Activated CD8-positive, alpha-beta T cell treated with anti-CD3 and anti-CD28 coated beads, Interleukin-2, amount 10 ng/mL, durations not matched to agents 7 days and 5 days (primary cell): ENCODE data around the gene TMEM52B. TPM values are rescaled to one million over a fixed set of nuclear protein-coding genes. Genes with fewer than 3 reads are reported as not detected.

Experiments
- ATAC-seq: fragments of 150-1000 bp; cut with Tn5 transposase; one replicate; pipeline ENCODE4 v1.10.0; 2021; ENCODE audit warnings: moderate library complexity
- CTCF ChIA-PET: fragments of 350-600 bp; sonication (Branson Sonifier 250); formaldehyde crosslinking; loops from one replicate; lab custom pipeline; 2021; ENCODE audit warnings: antibody characterized with exemption; lab: Charles Lee
- POLR2A ChIA-PET: fragments of 350-600 bp; sonication (Branson Sonifier 250); formaldehyde crosslinking; loops from one replicate; lab custom pipeline; 2021; ENCODE audit warnings: antibody characterized with exemption; lab: Charles Lee
- DNase-seq: peaks from one replicate; pipeline ENCODE4 v3.0.0-alpha.2; 2020
- H3K27ac Mint-ChIP-seq: one replicate; pipeline ENCODE4 v1.8.0; 2021; ENCODE audit warnings: mild to moderate bottlenecking, mixed read lengths
- H3K27me3 Mint-ChIP-seq: one replicate; pipeline ENCODE4 v1.8.0; 2021; ENCODE audit warnings: low read depth, mixed read lengths
- H3K36me3 Mint-ChIP-seq: one replicate; pipeline ENCODE4 v1.8.0; 2021; ENCODE audit warnings: low read depth, mixed read lengths
- H3K4me1 Mint-ChIP-seq: one replicate; pipeline ENCODE4 v1.8.0; 2021; ENCODE audit warnings: low read depth, mixed read lengths
- H3K4me3 Mint-ChIP-seq: one replicate; pipeline ENCODE4 v1.8.0; 2021; ENCODE audit warnings: mild to moderate bottlenecking, mixed read lengths
- H3K9me3 Mint-ChIP-seq: one replicate; pipeline ENCODE4 v1.8.0; 2022; ENCODE audit warnings: mixed read lengths; ENCODE audit not compliant: insufficient read depth
- total RNA-seq, 2 experiments: library from RNA; stranded (reverse); gene quantifications; one replicate each; pipeline ENCODE4 v1.2.3, GENCODE V29; 2021

Gene TMEM52B
- not detected for total RNA-seq

GRCh38 chr12:10178821-10179220, at the start of gene TMEM52B:
TMEM52B (plus strand) TSS chr12:10179032; CDS start chr12:10179575, 543 bp downstream.
- Mint-ChIP-seq H3K4me3 (no peak within 1 kb of the TSS), H3K27ac (no peak within 1 kb of the TSS)

GRCh38 chr12:10130042-10130441, 48.8 kb upstream of the TMEM52B start, which contains the start of gene CLEC7A:
CLEC7A (minus strand) TSS chr12:10130199; CDS start chr12:10130082, 117 bp downstream.
- ATAC-seq = no peak
- no peaks in the 10 kb centered on the region for H3K36me3 Mint-ChIP-seq
- POLR2A ChIA-PET = interaction anchor here (0.6 kb wide), 1 partner anchor 57 kb away, joined by 3 read pairs; no protein-coding TSS in a partner anchor
- H3K4me3 Mint-ChIP-seq = no peak within 1 kb of the TSS
- DNase-seq = no peak
- H3K27me3 Mint-ChIP-seq = peaks cover 34% of the 10 kb centered on the region
- H3K9me3 Mint-ChIP-seq = no peaks in the 10 kb centered on the region
- CTCF ChIA-PET = interaction anchor here (1.3 to 1.9 kb wide), 4 partner anchors 10 to 379 kb away, joined by 4 to 13 read pairs (median 5); no protein-coding TSS in a partner anchor
- no peak within 1 kb of the TSS for H3K27ac Mint-ChIP-seq
- peaks cover 7% of the 10 kb centered on the region for H3K4me1 Mint-ChIP-seq

More at GRCh38 chr12:10178821-10179220, at the start of gene TMEM52B:
- Mint-ChIP-seq H3K36me3 (no peaks in the 10 kb centered on the region), H3K9me3 (no peaks in the 10 kb centered on the region), H3K27me3 (peaks cover 30% of the 10 kb centered on the region), H3K4me1 (no peaks in the 10 kb centered on the region)
- DNase-seq = no peak
- POLR2A ChIA-PET = no interaction called here
- ATAC-seq = no peak
- CTCF ChIA-PET = no interaction called here

- no peak overlapping the region for H3K27ac Mint-ChIP-seq
- DNase-seq (no peak), ATAC-seq (no peak)
- H3K4me3 Mint-ChIP-seq = no peak overlapping the region
- peaks cover 31% of the 10 kb centered on the region for H3K27me3 Mint-ChIP-seq
- H3K36me3 Mint-ChIP-seq = no peaks in the 10 kb centered on the region
- no peaks in the 10 kb centered on the region for H3K9me3 Mint-ChIP-seq
- H3K4me1 Mint-ChIP-seq = peaks cover 7% of the 10 kb centered on the region
- ChIA-PET CTCF (interaction anchor here (1.3 to 1.9 kb wide), 4 partner anchors 9 to 380 kb away, joined by 4 to 13 read pairs (median 5); no protein-coding TSS in a partner anchor), POLR2A (no interaction called here)
Observed at GRCh38 chr12:10131111-10131690, 47.6 kb upstream of the TMEM52B start.

GRCh38 chr12:10132850-10133370, 45.9 kb upstream of the TMEM52B start:
- H3K27me3 Mint-ChIP-seq = peaks cover 27% of the 10 kb centered on the region
- no peaks in the 10 kb centered on the region for H3K36me3 Mint-ChIP-seq
- peaks cover 7% of the 10 kb centered on the region for H3K4me1 Mint-ChIP-seq
- H3K9me3 Mint-ChIP-seq = no peaks in the 10 kb centered on the region
- CTCF ChIA-PET = interaction anchor here (0.8 kb wide), 1 partner anchor 319 kb away, joined by 3 read pairs; no protein-coding TSS in a partner anchor
- POLR2A ChIA-PET = no interaction called here
- no peak overlapping the region for H3K27ac Mint-ChIP-seq
- no peak overlapping the region for H3K4me3 Mint-ChIP-seq
- no peak for ATAC-seq
- DNase-seq = no peak

- Mint-ChIP-seq H3K27ac (no peak overlapping the region), H3K4me1 (peaks cover 7% of the 10 kb centered on the region), H3K36me3 (no peaks in the 10 kb centered on the region), H3K27me3 (peaks cover 21% of the 10 kb centered on the region), H3K4me3 (no peak overlapping the region), H3K9me3 (no peaks in the 10 kb centered on the region)
- CTCF ChIA-PET = interaction anchor here (1.0 to 1.6 kb wide), 2 partner anchors 18 to 321 kb away, joined by 3 to 8 read pairs; no protein-coding TSS in a partner anchor
- DNase-seq (no peak), ATAC-seq (no peak)
- POLR2A ChIA-PET = interaction anchor here (0.9 kb wide), 1 partner anchor 12 kb away, joined by 3 read pairs; no protein-coding TSS in a partner anchor
Observed at GRCh38 chr12:10135126-10135525, 43.7 kb upstream of the TMEM52B start.

- Mint-ChIP-seq H3K27ac (no peak overlapping the region), H3K4me1 (peaks cover 3% of the 10 kb centered on the region), H3K36me3 (no peaks in the 10 kb centered on the region), H3K4me3 (no peak overlapping the region), H3K27me3 (peaks cover 14% of the 10 kb centered on the region), H3K9me3 (no peaks in the 10 kb centered on the region)
- CTCF ChIA-PET = interaction anchor here (0.9 to 1.9 kb wide), 6 partner anchors 11 to 394 kb away, joined by 3 to 8 read pairs (median 4); no protein-coding TSS in a partner anchor
- no peak for DNase-seq
- no peak for ATAC-seq
- POLR2A ChIA-PET = no interaction called here
Observed at GRCh38 chr12:10136637-10137205, 42.1 kb upstream of the TMEM52B start.

GRCh38 chr12:10140001-10140400, 38.8 kb upstream of the TMEM52B start:
- peak; percentile 64 for ATAC-seq
- H3K4me1 Mint-ChIP-seq = peaks cover 3% of the 10 kb centered on the region
- H3K4me3 Mint-ChIP-seq = no peak overlapping the region
- peak; percentile 72 for DNase-seq
- H3K27me3 Mint-ChIP-seq = peaks cover 16% of the 10 kb centered on the region
- ChIA-PET CTCF (interaction anchor here (0.8 to 3.5 kb wide), 33 partner anchors 9 to 397 kb away, joined by 3 to 35 read pairs (median 4); partner anchors contain the start of genes CLEC12B and CLEC7A), POLR2A (interaction anchor here (0.6 kb wide), 1 partner anchor 326 kb away, joined by 3 read pairs; no protein-coding TSS in a partner anchor)
- H3K27ac Mint-ChIP-seq = no peak overlapping the region
- H3K9me3 Mint-ChIP-seq = no peaks in the 10 kb centered on the region
- no peaks in the 10 kb centered on the region for H3K36me3 Mint-ChIP-seq

GRCh38 chr12:10142976-10143589, 35.7 kb upstream of the TMEM52B start:
- CTCF ChIA-PET = interaction anchor here (0.8 to 2.3 kb wide), 10 partner anchors 10 to 607 kb away, joined by 3 to 19 read pairs (median 4); no protein-coding TSS in a partner anchor
- no peak for ATAC-seq
- no peak overlapping the region for H3K4me3 Mint-ChIP-seq

GRCh38 chr12:10147714-10148403, 31.0 kb upstream of the TMEM52B start:
- ChIA-PET CTCF (no interaction called here), POLR2A (interaction anchor here (1.2 kb wide), 1 partner anchor 13 kb away, joined by 3 read pairs; no protein-coding TSS in a partner anchor)
- DNase-seq (no peak), ATAC-seq (no peak)
- H3K27me3 Mint-ChIP-seq = peaks cover 20% of the 10 kb centered on the region
- peaks cover under 1% of the 10 kb centered on the region for H3K4me1 Mint-ChIP-seq
- H3K36me3 Mint-ChIP-seq = no peaks in the 10 kb centered on the region
- H3K9me3 Mint-ChIP-seq = no peaks in the 10 kb centered on the region
- H3K4me3 Mint-ChIP-seq = no peak overlapping the region
- H3K27ac Mint-ChIP-seq = no peak overlapping the region

More at GRCh38 chr12:10142976-10143589, 35.7 kb upstream of the TMEM52B start:
- no peak for DNase-seq
- POLR2A ChIA-PET = interaction anchor here (0.6 kb wide), 1 partner anchor 231 kb away, joined by 3 read pairs; no protein-coding TSS in a partner anchor
- peaks cover 3% of the 10 kb centered on the region for H3K4me1 Mint-ChIP-seq
- H3K36me3 Mint-ChIP-seq = no peaks in the 10 kb centered on the region
- no peak overlapping the region for H3K27ac Mint-ChIP-seq
- peaks cover 22% of the 10 kb centered on the region for H3K27me3 Mint-ChIP-seq
- H3K9me3 Mint-ChIP-seq = no peaks in the 10 kb centered on the region

GRCh38 chr12:10151621-10152020, 27.2 kb upstream of the TMEM52B start:
- no peaks in the 10 kb centered on the region for H3K36me3 Mint-ChIP-seq
- no peaks in the 10 kb centered on the region for H3K9me3 Mint-ChIP-seq
- DNase-seq (no peak), ATAC-seq (no peak)
- H3K27ac Mint-ChIP-seq = no peak overlapping the region
- peaks cover 12% of the 10 kb centered on the region for H3K4me1 Mint-ChIP-seq
- H3K27me3 Mint-ChIP-seq = peaks cover 23% of the 10 kb centered on the region
- ChIA-PET CTCF (interaction anchor here (1.1 to 3.1 kb wide), 6 partner anchors 12 to 190 kb away, joined by 3 to 34 read pairs (median 4); no protein-coding TSS in a partner anchor), POLR2A (no interaction called here)
- no peak overlapping the region for H3K4me3 Mint-ChIP-seq
